ENCODE results near the gene WDR7.

WDR7 gene

DNA sequence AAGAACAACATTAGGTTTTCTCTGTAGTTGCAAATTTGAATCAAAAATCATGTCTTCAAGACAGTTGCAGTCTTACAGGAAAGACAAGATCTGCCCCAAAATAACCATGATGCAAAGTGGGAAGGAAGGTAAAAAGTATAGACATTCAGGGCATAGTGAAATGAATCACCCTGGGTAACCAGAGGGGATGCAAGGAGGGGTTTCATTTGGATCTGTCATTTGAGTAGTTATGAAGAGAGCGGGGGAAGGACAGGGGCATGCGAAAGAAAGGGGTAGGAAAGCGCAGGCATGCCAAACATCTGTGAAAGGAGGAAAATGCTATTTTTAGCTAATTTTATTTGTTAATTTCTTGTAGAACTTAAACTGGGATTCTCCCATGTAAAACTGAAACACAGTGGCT is 276.6 kb downstream of the WDR7 start:
- no peak for TF ChIP-seq CTCF (conservative IDR thresholded peaks at IDR 0.05)
- no peak overlapping the region for H3K27ac ChIP-seq

GRCh38 chr18:56929886-56930285 is 278.7 kb downstream of the WDR7 start:
- H3K27ac ChIP-seq, result no peak overlapping the region
- no peak for TF ChIP-seq CTCF (conservative IDR thresholded peaks at IDR 0.05)

DNA sequence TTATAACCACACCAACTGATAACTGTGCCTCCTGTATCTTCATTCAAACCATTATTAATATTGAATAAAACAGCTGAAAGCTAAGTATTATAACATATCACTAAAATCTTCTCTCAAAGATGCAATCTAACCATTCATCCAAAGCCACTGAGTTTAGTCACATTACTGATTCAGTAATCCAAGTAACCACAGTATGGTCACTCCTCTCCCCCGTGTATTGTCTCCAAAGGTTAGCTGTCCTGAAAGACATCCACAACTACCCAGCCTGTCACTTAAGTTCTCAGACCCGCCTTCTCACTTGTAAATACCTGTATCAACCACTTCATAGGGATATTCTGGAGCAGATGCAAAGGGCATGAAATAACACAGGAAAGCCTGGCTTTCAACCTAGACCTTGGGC is 282.3 kb downstream of the WDR7 start:
- TF ChIP-seq CTCF (conservative IDR thresholded peaks at IDR 0.05), result no peak
- no peak overlapping the region for H3K27ac ChIP-seq

DNA sequence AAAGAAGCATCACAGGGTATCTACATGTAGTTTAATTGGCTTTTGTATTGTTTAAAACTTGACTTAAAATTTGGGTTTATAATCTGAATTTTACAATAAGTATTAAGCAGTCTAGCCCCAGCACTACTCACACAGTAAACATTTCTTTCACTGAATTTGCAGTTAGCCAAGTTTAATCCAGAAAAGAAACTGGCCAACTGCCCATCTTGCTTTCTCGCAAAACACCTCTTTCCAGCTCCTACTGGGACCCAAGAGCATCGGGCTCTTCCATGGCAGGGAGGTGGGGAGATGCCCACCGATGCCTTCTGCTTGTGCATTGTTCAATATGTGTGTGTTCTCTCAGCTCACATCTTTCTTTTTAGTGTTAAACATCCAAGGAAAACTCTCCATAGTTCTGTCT is 283.0 kb downstream of the WDR7 start:
- no peak for TF ChIP-seq CTCF (conservative IDR thresholded peaks at IDR 0.05)

DNA sequence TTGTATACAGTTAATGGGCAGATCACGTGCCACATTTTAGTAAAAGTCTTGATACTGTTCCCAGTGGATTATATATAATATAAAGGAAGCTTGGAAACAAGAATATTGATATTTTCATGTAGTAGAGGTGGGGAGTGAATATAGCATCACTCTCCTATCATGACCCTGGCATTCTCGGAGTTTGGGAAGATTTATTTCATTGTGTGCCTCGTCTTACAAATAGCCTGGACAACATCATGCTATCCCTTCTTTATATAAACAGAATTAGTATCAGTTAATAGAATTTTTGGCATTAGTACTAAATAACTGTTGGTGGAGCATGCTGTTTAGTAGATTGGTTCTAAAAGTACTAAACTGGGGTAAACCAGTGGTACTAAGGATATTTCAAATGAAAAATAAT is 283.7 kb downstream of the WDR7 start:
- no peak overlapping the region for H3K27ac ChIP-seq
- no peak for TF ChIP-seq CTCF (conservative IDR thresholded peaks at IDR 0.05)

More for the DNA sequence above, 283.0 kb downstream of the WDR7 start:
- H3K27ac ChIP-seq, result no peak overlapping the region

DNA sequence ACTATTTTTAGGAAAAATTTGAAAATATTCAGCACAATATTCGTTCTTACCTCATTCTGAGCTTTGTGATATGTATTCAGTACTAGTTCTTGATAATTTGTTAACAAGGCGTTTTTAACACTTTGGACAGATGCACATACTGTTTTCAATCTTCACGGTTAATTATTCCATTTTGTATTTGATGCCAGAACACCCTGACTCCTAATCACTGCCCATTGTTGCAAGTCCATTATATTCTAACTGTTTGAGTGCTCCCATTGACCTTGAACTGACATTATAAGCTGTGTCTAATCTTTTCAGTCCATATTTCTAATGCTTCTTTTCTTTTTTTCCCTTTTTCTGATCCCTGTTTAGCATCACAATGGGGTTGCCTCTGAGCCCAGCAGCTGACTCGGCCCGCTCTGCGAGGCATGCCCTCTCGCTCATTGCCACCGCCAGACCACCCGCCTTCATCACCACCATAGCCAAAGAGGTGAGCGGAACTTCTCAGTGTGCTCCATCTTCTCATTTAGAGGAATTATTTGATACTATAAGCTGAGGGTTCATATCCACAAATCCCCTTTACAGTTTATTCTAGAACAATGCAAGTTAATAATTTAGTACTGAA is 284.4 kb downstream of the WDR7 start:
- no peak for TF ChIP-seq CTCF (conservative IDR thresholded peaks at IDR 0.05)
- no peak overlapping the region for H3K27ac ChIP-seq

- no peak overlapping the region for H3K27ac ChIP-seq
- no peak for TF ChIP-seq CTCF (conservative IDR thresholded peaks at IDR 0.05)
These were observed 285.3 kb downstream of the WDR7 start for GRCh38 chr18:56936457-56936856.

Measured in VCaP (cell line).